Heart left ventricle (tissue), 13 donors: ENCODE data around the gene VSIG10.

Experiments
- POLR2A ChIP-seq, 2 donors: fragments of 450-650 bp; IDR thresholded peaks; one replicate each; pipeline ENCODE4 v1.6.1; 2017; ENCODE audit warnings: antibody characterized with exemption in 2 of 2, mild to moderate bottlenecking in 2 of 2, moderate library complexity in 2 of 2
- TF ChIP-seq, protein P1 (sequence below), 12 donors: fragments of 200-600 bp; sonication (generic) in 4 of 12; IDR thresholded peaks; one replicate each; pipeline versions ENCODE4 v1.5.0 to v1.8.0; 2018 to 2022; ENCODE audit warnings: antibody characterized with exemption in 12 of 12, mild to moderate bottlenecking in 5 of 12
- donor health status: ischemic (EF 13 %, LVEDD 7.1; RV severe dilation, severe dysfunction).
- donor health status: DM: no; HTN: yes; CAD: no.
- donor health status: DM: no; HTN: no; CAD: no.
- donor health status: ischemic (EF 25% LVEDD 6.9; RV normal size, moderate dysfunction).
- donor health status: ischemic (EF 25% LVEDD 5.7; RV mildly dilated, moderate dysfunction).
- donor health status: ischemic (EF 35%, LVEDD 5.7; RV mildly dilated, moderate dysfunction).
- donor health status: nonischemic (EF 11% LVEDD 7.7; RV severe dilation, severe dysfunction).
- donor health status: DM: yes; HTN: yes; CAD: no.
- donor health status: PGD.
- donor health status: ischemic (EF 29% LVEDD 5.4; RV normal size, mild dysfunction).
- donor health status: nonischemic (EF 23%, LVEDD 6.1; RV moderate dilation, normal function).

DNA sequence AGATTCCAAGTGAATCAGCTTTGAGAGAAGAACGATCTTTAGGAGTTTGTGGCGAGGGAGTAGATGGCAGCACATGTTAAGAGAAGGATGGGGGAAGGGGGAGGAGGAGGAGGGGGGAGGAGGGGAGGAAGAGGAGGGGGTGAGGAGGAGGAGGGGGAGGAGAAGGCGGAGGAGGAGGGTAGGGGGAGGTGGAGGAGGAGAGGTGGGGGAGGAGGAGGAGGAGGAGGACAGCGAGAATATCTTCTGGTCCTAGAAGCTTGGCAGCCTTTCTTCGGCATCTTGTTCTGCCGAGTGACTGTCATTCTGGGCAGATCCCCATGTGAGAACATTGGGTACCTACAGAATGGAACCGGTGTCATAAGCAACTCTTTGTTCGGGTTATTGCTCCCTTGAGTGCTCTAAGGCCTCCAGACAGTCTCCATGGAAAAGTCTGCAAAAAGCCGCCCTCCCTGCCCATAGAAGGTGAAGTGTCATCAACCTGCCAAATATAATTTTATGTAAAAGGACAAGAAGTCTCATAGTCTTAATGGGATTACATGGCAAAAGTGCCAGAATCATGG, 80.4 kb downstream of the VSIG10 start:
- TF ChIP-seq, protein P1, sequence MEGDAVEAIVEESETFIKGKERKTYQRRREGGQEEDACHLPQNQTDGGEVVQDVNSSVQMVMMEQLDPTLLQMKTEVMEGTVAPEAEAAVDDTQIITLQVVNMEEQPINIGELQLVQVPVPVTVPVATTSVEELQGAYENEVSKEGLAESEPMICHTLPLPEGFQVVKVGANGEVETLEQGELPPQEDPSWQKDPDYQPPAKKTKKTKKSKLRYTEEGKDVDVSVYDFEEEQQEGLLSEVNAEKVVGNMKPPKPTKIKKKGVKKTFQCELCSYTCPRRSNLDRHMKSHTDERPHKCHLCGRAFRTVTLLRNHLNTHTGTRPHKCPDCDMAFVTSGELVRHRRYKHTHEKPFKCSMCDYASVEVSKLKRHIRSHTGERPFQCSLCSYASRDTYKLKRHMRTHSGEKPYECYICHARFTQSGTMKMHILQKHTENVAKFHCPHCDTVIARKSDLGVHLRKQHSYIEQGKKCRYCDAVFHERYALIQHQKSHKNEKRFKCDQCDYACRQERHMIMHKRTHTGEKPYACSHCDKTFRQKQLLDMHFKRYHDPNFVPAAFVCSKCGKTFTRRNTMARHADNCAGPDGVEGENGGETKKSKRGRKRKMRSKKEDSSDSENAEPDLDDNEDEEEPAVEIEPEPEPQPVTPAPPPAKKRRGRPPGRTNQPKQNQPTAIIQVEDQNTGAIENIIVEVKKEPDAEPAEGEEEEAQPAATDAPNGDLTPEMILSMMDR (IDR thresholded peaks at IDR 0.05): no peak
- TF ChIP-seq POLR2A (IDR thresholded peaks at IDR 0.05): no peak
